Skeletal muscle cell (primary cell): ENCODE results near the gene LY86.

Experiments used
- DNase-seq: peaks from one replicate; pipeline ENCODE4 v3.0.0-alpha.2; 2010; ENCODE audit warnings: low read depth
- H3K4me3 ChIP-seq: 2 replicates; pipeline ENCODE4 v1.5.1; 2011; ENCODE audit warnings: low read depth, mild to moderate bottlenecking, control low read depth, low read length, moderate library complexity

Gene LY86

DNA sequence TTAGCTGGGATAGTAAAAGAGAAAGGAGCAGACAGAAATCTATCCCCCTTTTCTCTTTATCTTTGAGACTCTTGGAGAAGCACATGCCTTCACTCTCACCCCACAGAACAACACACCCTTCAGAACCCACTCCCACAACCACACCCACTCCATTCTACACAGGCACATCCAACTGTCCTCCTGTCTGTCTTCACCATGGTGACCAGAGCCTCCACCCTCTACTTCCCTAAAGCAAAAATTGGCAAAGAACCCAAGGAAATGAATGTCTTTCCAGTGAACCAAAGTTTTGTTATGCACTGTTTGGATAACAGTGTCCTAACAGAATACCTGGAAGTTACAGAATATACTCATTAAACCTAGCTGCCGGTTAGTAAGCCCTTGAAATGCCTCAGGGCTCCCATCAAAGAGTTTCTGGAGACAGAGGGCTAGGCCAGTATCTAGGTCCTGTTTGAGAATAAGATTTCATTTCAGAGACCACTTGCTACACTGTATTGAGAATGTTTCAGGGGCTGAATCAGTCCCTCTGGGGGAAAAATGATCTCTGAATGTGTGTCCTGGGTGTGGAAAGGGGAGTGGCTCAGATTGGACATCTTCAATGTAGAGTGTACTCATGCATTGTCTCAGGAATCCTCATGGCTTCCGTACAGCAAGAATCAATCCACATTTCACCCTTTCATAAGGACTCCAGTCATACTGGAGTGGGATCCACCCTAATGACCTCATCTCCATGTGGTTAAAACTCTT, 101.1 kb downstream of the LY86 start:
- no peak for DNase-seq
- H3K4me3 ChIP-seq, result no peak overlapping the region

GRCh38 chr6:6690144-6690483, 101.6 kb downstream of the LY86 start:
- no peak overlapping the region for H3K4me3 ChIP-seq

GRCh38 chr6:6694368-6694780, 105.9 kb downstream of the LY86 start:
- no peak for DNase-seq
- H3K4me3 ChIP-seq, result no peak overlapping the region

More at GRCh38 chr6:6690144-6690483, 101.6 kb downstream of the LY86 start:
- DNase-seq, result no peak

- H3K4me3 ChIP-seq, result no peak overlapping the region
- DNase-seq, result no peak
Measured at GRCh38 chr6:6694825-6695624, 106.5 kb downstream of the LY86 start.

GRCh38 chr6:6695625-6696276, 107.2 kb downstream of the LY86 start:
- no peak for DNase-seq
- no peak overlapping the region for H3K4me3 ChIP-seq

- DNase-seq, result no peak
- H3K4me3 ChIP-seq, result no peak overlapping the region
Measured at GRCh38 chr6:6696867-6697531, 108.5 kb downstream of the LY86 start.

- DNase-seq, result no peak
Measured at GRCh38 chr6:6697620-6698019, 109.1 kb downstream of the LY86 start.

DNA sequence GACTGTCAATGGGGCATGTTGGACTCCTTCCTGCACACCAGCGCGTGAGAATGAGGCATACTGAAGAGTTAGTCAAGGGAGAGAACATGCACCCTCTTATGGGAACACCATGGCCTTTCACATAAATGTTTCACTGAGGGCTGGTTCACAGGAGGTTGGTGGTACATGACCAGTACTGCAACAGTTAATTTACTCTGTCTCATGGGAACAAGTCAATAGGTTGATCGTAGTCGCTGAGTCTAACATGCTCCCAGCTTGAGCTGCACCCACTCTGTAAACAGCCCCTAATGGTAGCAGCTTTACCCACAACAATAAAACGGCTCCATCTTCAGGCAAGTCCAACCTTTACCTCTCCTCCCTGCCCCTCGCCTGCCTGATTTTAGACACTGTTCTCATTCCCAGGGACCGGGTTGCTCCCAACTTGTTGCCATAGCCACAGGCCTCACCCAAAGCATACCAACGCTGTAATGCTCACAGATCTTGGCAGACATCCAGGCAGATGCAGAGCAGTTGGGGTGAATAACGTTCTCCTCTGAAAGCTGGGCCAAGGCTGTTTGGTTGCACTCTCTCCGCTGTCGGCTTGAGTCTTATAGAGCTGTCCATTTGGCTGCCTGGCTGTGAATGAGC, 111.3 kb downstream of the LY86 start:
- peak; percentile 88 for DNase-seq
- no peak overlapping the region for H3K4me3 ChIP-seq

More at GRCh38 chr6:6697620-6698019, 109.1 kb downstream of the LY86 start:
- no peak overlapping the region for H3K4me3 ChIP-seq

DNA sequence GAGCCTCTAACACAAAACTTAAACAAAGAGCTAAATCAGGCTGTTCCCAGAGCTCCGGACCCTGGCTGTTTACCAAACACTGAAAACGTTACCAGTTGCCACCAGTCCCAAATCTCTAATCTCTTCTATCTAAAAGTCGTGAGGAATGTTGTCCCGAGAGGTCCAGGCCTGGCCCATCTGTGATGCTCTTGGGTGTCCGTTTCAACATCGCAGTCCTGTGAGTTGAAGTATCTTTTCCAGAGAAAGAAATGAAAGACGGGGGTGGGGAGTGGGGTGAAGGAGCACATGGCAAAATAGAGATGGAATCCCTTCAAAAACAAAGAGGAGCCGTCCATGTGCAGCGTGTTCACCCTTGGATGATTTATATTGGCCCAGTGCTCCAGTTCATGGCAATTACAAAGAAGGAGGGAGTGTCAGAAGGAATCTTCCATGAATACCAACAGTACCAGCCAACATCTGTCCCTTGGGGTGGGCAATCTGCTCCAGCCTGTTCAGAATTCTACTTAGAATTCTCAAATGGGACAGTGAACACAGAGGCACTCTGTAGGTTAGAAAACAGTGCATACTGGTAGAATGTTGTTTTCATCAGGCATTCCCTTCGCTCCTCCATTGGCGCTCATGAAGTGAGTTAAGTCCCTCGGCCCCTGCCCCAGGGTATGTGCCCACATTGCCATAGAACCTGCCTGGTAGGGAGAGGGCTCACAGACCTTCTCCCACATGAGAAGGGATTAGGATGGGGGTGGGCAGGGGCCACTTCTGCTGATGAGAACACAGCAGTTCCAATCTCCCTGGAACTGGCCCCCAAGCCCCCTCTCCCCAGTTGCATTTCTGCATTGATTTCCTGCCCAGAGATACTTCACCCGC, 112.1 kb downstream of the LY86 start:
- DNase-seq, result no peak
- H3K4me3 ChIP-seq, result no peak overlapping the region

GRCh38 chr6:6701864-6702263, 113.3 kb downstream of the LY86 start:
- no peak for DNase-seq
- H3K4me3 ChIP-seq, result no peak overlapping the region

- no peak for DNase-seq
Measured at GRCh38 chr6:6703699-6704098, 115.2 kb downstream of the LY86 start.

More at GRCh38 chr6:6703699-6704098, 115.2 kb downstream of the LY86 start:
- H3K4me3 ChIP-seq, result no peak overlapping the region
